Body of pancreas (tissue), 4 donors: ENCODE results near the gene ZNF516. TPM values are rescaled to one million over a fixed set of nuclear protein-coding genes. Genes with fewer than 3 reads are reported as not detected.

Experiments used
- ATAC-seq: fragments of 150-250 bp; one replicate; pipeline ENCODE4 v1.9.1; 2016
- DNase-seq, 4 donors: peaks; one replicate each; pipeline ENCODE4 v3.0.0-alpha.2; 2019
- H3K27ac ChIP-seq, 4 donors: fragments of 200-600 bp; sonication (generic); 1 replicate in 3 of 4; 2 replicates in 1 of 4; pipeline versions ENCODE4 v1.5.1 to v1.6.1; 2016 to 2019; ENCODE audit warnings: mild to moderate bottlenecking in 1 of 4, mixed read lengths in 1 of 4, moderate library complexity in 1 of 4
- H3K27me3 ChIP-seq, 2 donors: fragments of 200-600 bp; sonication (generic); one replicate each; pipeline ENCODE4 v1.6.0; 2016; ENCODE audit warnings: mild to moderate bottlenecking in 1 of 2
- H3K36me3 ChIP-seq, 2 donors: fragments of 200-600 bp; sonication (generic); replicated peaks in 1 of 2; 2 replicates each; pipeline ENCODE4 v1.5.1; 2016; ENCODE audit warnings: low read depth in 2 of 2; ENCODE audit not compliant: insufficient read depth in 1 of 2
- H3K4me1 ChIP-seq: fragments of 200-600 bp; sonication (generic); one replicate; pipeline ENCODE4 v1.6.0; 2016
- H3K4me3 ChIP-seq, 2 donors: fragments of 200-600 bp; sonication (generic); 1 replicate in 1 of 2; 2 replicates in 1 of 2; pipeline ENCODE4 v1.5.1; 2016 to 2019
- H3K9me3 ChIP-seq, 3 donors: fragments of 200-600 bp; sonication (generic); 1 replicate in 2 of 3; 2 replicates in 1 of 3; pipeline ENCODE4 v1.5.1; 2016
- CTCF ChIP-seq, 7 experiments: fragments of 450-650 bp in 4 of 7; fragments of 200-600 bp in 3 of 7; sonication (generic) in 3 of 7; IDR thresholded peaks; one replicate each; pipeline ENCODE4 v1.5.1; 2016 to 2019; ENCODE audit warnings: antibody characterized with exemption in 7 of 7
- POLR2A ChIP-seq, 3 donors: fragments of 450-650 bp; IDR thresholded peaks; one replicate each; pipeline ENCODE4 v1.6.1; 2016; ENCODE audit warnings: antibody characterized with exemption in 3 of 3, mild to moderate bottlenecking in 2 of 3
- WGBS, 2 donors: methylation state at CpG; one replicate each; pipeline ENCODE4 v1.1.5; 2017; 5-methylcytosine and 5-hydroxymethylcytosine counted together
- intact Hi-C: fragments of 100-400 bp; cut with DNase I; formaldehyde crosslinking; loops from one replicate; pipeline ENCODE4 v1.15.1; 2023
- total RNA-seq, 2 donors: library from RNA; depleted of rRNA; stranded (reverse); fragments of >200 nt; gene quantifications; one replicate each; pipeline ENCODE4 v1.1.0, GENCODE V29; 2016

The ZNF516 gene
- total RNA-seq, 2 donors from 2014 or later, result 13.5 to 16.5 TPM

GRCh38 chr18:76353500-76353899, 141.5 kb downstream of the ZNF516 start:
- WGBS, 2 donors, result 81 to 85% methylated on average over 3 of the region's 3 CpGs
- peaks cover 9% of the 10 kb centered on the region for H3K4me1 ChIP-seq
- TF ChIP-seq CTCF (IDR thresholded peaks at IDR 0.05) (no peak), POLR2A (IDR thresholded peaks at IDR 0.05) (no peak)
- intact Hi-C loops, result no loop called here
- no peak overlapping the region for H3K4me3 ChIP-seq
- DNase-seq, result no peak
- no peaks in the 10 kb centered on the region for H3K27me3 ChIP-seq
- H3K36me3 ChIP-seq, result no peaks in the 10 kb centered on the region
- no peak for ATAC-seq
- no peak overlapping the region for H3K27ac ChIP-seq
- H3K9me3 ChIP-seq, result no peaks in the 10 kb centered on the region

GRCh38 chr18:76353046-76353445, 142.0 kb downstream of the ZNF516 start:
- no peak for ATAC-seq
- Histone ChIP-seq H3K36me3 (no peaks in the 10 kb centered on the region), H3K27ac (no peak overlapping the region), H3K4me1 (peaks cover 14% of the 10 kb centered on the region), H3K9me3 (no peaks in the 10 kb centered on the region), H3K27me3 (no peaks in the 10 kb centered on the region), H3K4me3 (no peak overlapping the region)
- no peak for DNase-seq
- intact Hi-C loops, result no loop called here
- 88 to 93% methylated on average over 7 of the region's 7 CpGs for WGBS, 2 donors
- TF ChIP-seq CTCF (IDR thresholded peaks at IDR 0.05), result no peak
- TF ChIP-seq POLR2A (IDR thresholded peaks at IDR 0.05), result no peak

GRCh38 chr18:76351961-76352581, 143.0 kb downstream of the ZNF516 start:
- Histone ChIP-seq H3K4me3 (no peak overlapping the region), H3K4me1 (peaks cover 19% of the 10 kb centered on the region), H3K9me3 (no peaks in the 10 kb centered on the region), H3K27ac (no peak overlapping the region), H3K27me3 (no peaks in the 10 kb centered on the region), H3K36me3 (no peaks in the 10 kb centered on the region)
- 43 to 47% methylated on average over 21 to 24 of the region's 24 CpGs for WGBS, 2 donors
- peak; percentile 27 to 53 (median 36) for DNase-seq
- TF ChIP-seq CTCF (IDR thresholded peaks at IDR 0.05) (no peak), POLR2A (IDR thresholded peaks at IDR 0.05) (no peak)
- ATAC-seq, result peak; percentile 59
- intact Hi-C loops, result no loop called here

- Histone ChIP-seq H3K4me1 (peaks cover 19% of the 10 kb centered on the region), H3K4me3 (no peak overlapping the region), H3K27me3 (no peaks in the 10 kb centered on the region), H3K9me3 (no peaks in the 10 kb centered on the region), H3K27ac (no peak overlapping the region), H3K36me3 (no peaks in the 10 kb centered on the region)
- TF ChIP-seq CTCF (IDR thresholded peaks at IDR 0.05), result no peak
- TF ChIP-seq POLR2A (IDR thresholded peaks at IDR 0.05), result no peak
- WGBS, 2 donors, result 71 to 73% methylated on average over 34 to 46 of the region's 54 CpGs
- DNase-seq, result no peak
- no peak for ATAC-seq
- intact Hi-C loops, result no loop called here
Measured at GRCh38 chr18:76350134-76351025, 144.7 kb downstream of the ZNF516 start.
